OCI-LY3 (cell line): ENCODE data around the gene AKAP8L.

Experiments
- EZH2phosphoT487 ChIP-seq: fragments of 200-600 bp; shearing (Covaris generic); IDR thresholded peaks from 2 replicates; pipeline ENCODE4 v1.6.1; 2018; ENCODE audit warnings: antibody characterized with exemption, mixed run types, low read depth
- TF ChIP-seq, protein P1 (sequence below): fragments of 200-600, 300-600 bp; sonication (generic); IDR thresholded peaks from 2 replicates; pipeline ENCODE4 v1.5.1; 2014; ENCODE audit warnings: antibody characterized with exemption, low read length, low read depth

GRCh38 chr19:15466851-15467733 lies 48.3 kb upstream of the AKAP8L start:
- TF ChIP-seq, protein P1, sequence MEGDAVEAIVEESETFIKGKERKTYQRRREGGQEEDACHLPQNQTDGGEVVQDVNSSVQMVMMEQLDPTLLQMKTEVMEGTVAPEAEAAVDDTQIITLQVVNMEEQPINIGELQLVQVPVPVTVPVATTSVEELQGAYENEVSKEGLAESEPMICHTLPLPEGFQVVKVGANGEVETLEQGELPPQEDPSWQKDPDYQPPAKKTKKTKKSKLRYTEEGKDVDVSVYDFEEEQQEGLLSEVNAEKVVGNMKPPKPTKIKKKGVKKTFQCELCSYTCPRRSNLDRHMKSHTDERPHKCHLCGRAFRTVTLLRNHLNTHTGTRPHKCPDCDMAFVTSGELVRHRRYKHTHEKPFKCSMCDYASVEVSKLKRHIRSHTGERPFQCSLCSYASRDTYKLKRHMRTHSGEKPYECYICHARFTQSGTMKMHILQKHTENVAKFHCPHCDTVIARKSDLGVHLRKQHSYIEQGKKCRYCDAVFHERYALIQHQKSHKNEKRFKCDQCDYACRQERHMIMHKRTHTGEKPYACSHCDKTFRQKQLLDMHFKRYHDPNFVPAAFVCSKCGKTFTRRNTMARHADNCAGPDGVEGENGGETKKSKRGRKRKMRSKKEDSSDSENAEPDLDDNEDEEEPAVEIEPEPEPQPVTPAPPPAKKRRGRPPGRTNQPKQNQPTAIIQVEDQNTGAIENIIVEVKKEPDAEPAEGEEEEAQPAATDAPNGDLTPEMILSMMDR: no peak
- TF ChIP-seq EZH2phosphoT487: no peak
